Tibial nerve (tissue), 4 donors: Measurements from ENCODE around the gene IFNAR1.

ENCODE experiments used
- EP300 ChIP-seq, 2 donors: sonication (generic); formaldehyde crosslinking; IDR thresholded peaks; one replicate each; pipeline ENCODE4 v1.6.1; 2017; ENCODE audit warnings: antibody characterized with exemption in 2 of 2, mild to moderate bottlenecking in 1 of 2
- POLR2A ChIP-seq, 2 donors: fragments of 450-650 bp; IDR thresholded peaks; one replicate each; pipeline ENCODE4 v1.6.1; 2017; ENCODE audit warnings: antibody characterized with exemption in 2 of 2, mild to moderate bottlenecking in 2 of 2, moderate library complexity in 2 of 2
- TF ChIP-seq, protein P1 (sequence below), 5 experiments: fragments of 200-600 bp in 3 of 5; fragments of 450-650 bp in 2 of 5; sonication (generic) in 3 of 5; IDR thresholded peaks; one replicate each; pipeline ENCODE4 v1.5.1; 2016 to 2019; ENCODE audit warnings: antibody characterized with exemption in 5 of 5, mild to moderate bottlenecking in 3 of 5, moderate library complexity in 2 of 5

DNA sequence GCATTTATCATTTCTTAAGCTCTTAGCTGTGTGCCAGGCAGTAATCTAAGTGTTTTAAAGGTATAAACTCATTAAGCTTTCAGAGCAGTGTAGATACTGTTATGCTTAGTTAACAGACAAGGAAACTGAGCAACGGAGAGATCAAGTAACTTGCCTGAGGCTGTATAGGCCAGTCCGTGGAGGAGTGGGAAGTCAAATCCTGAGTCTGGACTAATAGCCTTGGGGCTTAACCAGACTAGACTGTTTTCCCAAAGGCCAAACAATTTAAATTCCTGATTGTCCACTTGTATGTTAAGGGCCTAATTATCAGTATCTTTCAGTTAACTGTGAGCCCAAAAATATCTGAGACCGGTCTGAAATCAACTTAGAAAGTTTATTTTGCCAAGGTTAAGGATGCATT lies 2.6 kb downstream of the IFNAR1 start:
- TF ChIP-seq POLR2A (IDR thresholded peaks at IDR 0.05) (no peak), EP300 (IDR thresholded peaks at IDR 0.05) (no peak)
- TF ChIP-seq, protein P1, sequence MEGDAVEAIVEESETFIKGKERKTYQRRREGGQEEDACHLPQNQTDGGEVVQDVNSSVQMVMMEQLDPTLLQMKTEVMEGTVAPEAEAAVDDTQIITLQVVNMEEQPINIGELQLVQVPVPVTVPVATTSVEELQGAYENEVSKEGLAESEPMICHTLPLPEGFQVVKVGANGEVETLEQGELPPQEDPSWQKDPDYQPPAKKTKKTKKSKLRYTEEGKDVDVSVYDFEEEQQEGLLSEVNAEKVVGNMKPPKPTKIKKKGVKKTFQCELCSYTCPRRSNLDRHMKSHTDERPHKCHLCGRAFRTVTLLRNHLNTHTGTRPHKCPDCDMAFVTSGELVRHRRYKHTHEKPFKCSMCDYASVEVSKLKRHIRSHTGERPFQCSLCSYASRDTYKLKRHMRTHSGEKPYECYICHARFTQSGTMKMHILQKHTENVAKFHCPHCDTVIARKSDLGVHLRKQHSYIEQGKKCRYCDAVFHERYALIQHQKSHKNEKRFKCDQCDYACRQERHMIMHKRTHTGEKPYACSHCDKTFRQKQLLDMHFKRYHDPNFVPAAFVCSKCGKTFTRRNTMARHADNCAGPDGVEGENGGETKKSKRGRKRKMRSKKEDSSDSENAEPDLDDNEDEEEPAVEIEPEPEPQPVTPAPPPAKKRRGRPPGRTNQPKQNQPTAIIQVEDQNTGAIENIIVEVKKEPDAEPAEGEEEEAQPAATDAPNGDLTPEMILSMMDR (IDR thresholded peaks at IDR 0.05) = no peak
